ENCODE results near the gene PRKN.

The PRKN gene

GRCh38 chr6:161299726-161300125 is 1427.8 kb downstream of the PRKN start:
- H3K79me2 ChIP-seq (ENCODE audit: insufficient read depth, low read depth): no peaks in the 10 kb centered on the region
- H3K36me3 ChIP-seq (ENCODE audit: insufficient read depth): no peaks in the 10 kb centered on the region
- no peak overlapping the region for H3K4me2 ChIP-seq
- no peak overlapping the region for H2AFZ ChIP-seq (ENCODE audit: low read depth)
- H3K27me3 ChIP-seq (ENCODE audit: insufficient read depth, low read depth): no peaks in the 10 kb centered on the region
- no peak overlapping the region for H3K9ac ChIP-seq
- no peaks in the 10 kb centered on the region for H4K20me1 ChIP-seq (ENCODE audit: insufficient read depth)
- no peak overlapping the region for H3K27ac ChIP-seq
- H3K4me3 ChIP-seq (IDR thresholded peaks at IDR 0.05; ENCODE audit: insufficient read depth, low read depth, low read length): no peak overlapping the region
- no peak for TF ChIP-seq CTCF (conservative IDR thresholded peaks at IDR 0.05; ENCODE audit: low read depth, low read length)
- no peaks in the 10 kb centered on the region for H3K4me1 ChIP-seq (ENCODE audit: low read depth, poor library complexity, severe bottlenecking)
